Islet precursor cell (in vitro differentiated cells): ENCODE results near the gene ASB16.
A peak's percentile ranks its signal among the peaks of the same experiment; 100 is the strongest.

Experiments
- DNase-seq: peaks from one replicate; pipeline ENCODE4 v3.0.0-alpha.2; 2018

The ASB16 gene

GRCh38 chr17:44190481-44190880 is 20.0 kb downstream of the ASB16 start:
- DNase-seq: no peak

- DNase-seq: no peak
Measured at GRCh38 chr17:44191369-44191768, 20.9 kb downstream of the ASB16 start.

GRCh38 chr17:44191941-44192496 is 21.5 kb downstream of the ASB16 start:
- DNase-seq: peak; percentile 92

- DNase-seq: no peak
Measured at GRCh38 chr17:44192750-44193149, 22.2 kb downstream of the ASB16 start.

GRCh38 chr17:44193326-44194084 is 23.0 kb downstream of the ASB16 start:
- DNase-seq: no peak

GRCh38 chr17:44197107-44197506 is 26.6 kb downstream of the ASB16 start:
- DNase-seq: no peak

- no peak for DNase-seq
Measured at GRCh38 chr17:44197980-44198720, 27.6 kb downstream of the ASB16 start.

- DNase-seq: peak; percentile 90
Measured at GRCh38 chr17:44198721-44199552, 28.4 kb downstream of the ASB16 start.

GRCh38 chr17:44199553-44200477 is 29.3 kb downstream of the ASB16 start, which contains the start of gene ATXN7L3:
Gene ATXN7L3, minus strand, starts transcription at chr17:44199884. Its CDS starts 1,814 bp downstream, at chr17:44198070.
- peak; percentile 100 for DNase-seq

GRCh38 chr17:44200478-44201155 is 30.1 kb downstream of the ASB16 start:
- no peak for DNase-seq

- DNase-seq: no peak
Measured at GRCh38 chr17:44202756-44203155, 32.3 kb downstream of the ASB16 start.

GRCh38 chr17:44203731-44204440 is 33.4 kb downstream of the ASB16 start:
- peak; percentile 82 for DNase-seq

GRCh38 chr17:44204441-44204882 is 34.0 kb downstream of the ASB16 start:
- no peak for DNase-seq

GRCh38 chr17:44205962-44206824 is 35.7 kb downstream of the ASB16 start:
- DNase-seq: no peak

GRCh38 chr17:44206825-44207155 is 36.3 kb downstream of the ASB16 start:
- DNase-seq: no peak

- DNase-seq: no peak
Measured at GRCh38 chr17:44207319-44207718, 36.8 kb downstream of the ASB16 start.

GRCh38 chr17:44207743-44208142 is 37.2 kb downstream of the ASB16 start:
- DNase-seq: no peak

- no peak for DNase-seq
Measured at GRCh38 chr17:44209786-44210341, 39.4 kb downstream of the ASB16 start.
